MCF 10A (cell line): ENCODE data around the gene CAMTA1. TPM values are rescaled to one million over a fixed set of nuclear protein-coding genes. Genes with fewer than 3 reads are reported as not detected.

Experiments used
- BruUV-seq: library from RNA; stranded (reverse); fragments of 400-500 nt; replicated peaks from 2 replicates; lab custom pipeline; 2021; lab: Mats Ljungman, UMichigan
- CTCF ChIA-PET: fragments of 300-600 bp; sonication (Branson Sonifier 250); formaldehyde crosslinking; extraction: SDS; loops from one replicate; lab custom pipeline; 2021; ENCODE audit warnings: antibody characterized with exemption, inconsistent platforms; lab: Yijun Ruan, JAX
- POLR2A ChIA-PET: fragments of 300-600, 350-650 bp; sonication (Branson Sonifier 250); formaldehyde crosslinking; extraction: SDS; loops from one replicate; lab custom pipeline; 2020; ENCODE audit warnings: antibody characterized with exemption, inconsistent platforms; lab: Yijun Ruan, JAX
- DNase-seq: peaks from one replicate; pipeline ENCODE4 v3.0.0-alpha.2; 2018; ENCODE audit not compliant: unreplicated experiment
- H3K27ac Mint-ChIP-seq: one replicate; pipeline ENCODE4 v1.8.0; 2022; ENCODE audit warnings: mild to moderate bottlenecking, low read depth, mixed read lengths; ENCODE audit not compliant: unreplicated experiment
- H3K27me3 Mint-ChIP-seq: one replicate; pipeline ENCODE4 v1.8.0; 2022; ENCODE audit warnings: mixed read lengths; ENCODE audit not compliant: insufficient read depth, unreplicated experiment
- H3K36me3 Mint-ChIP-seq: one replicate; pipeline ENCODE4 v1.8.0; 2022; ENCODE audit warnings: mild to moderate bottlenecking, moderate library complexity, mixed read lengths; ENCODE audit not compliant: insufficient read depth, unreplicated experiment
- H3K4me1 Mint-ChIP-seq: one replicate; pipeline ENCODE4 v1.8.0; 2022; ENCODE audit warnings: mixed read lengths; ENCODE audit not compliant: insufficient read depth, unreplicated experiment
- H3K4me3 Mint-ChIP-seq: one replicate; pipeline ENCODE4 v1.8.0; 2022; ENCODE audit warnings: mild to moderate bottlenecking, moderate library complexity, mixed read lengths; ENCODE audit not compliant: unreplicated experiment
- H3K9me3 Mint-ChIP-seq: one replicate; pipeline ENCODE4 v1.8.0; 2022; ENCODE audit warnings: mixed read lengths; ENCODE audit not compliant: unreplicated experiment
- CTCF ChIP-seq: fragments of 200-600 bp; IDR thresholded peaks from one replicate; pipeline ENCODE4 v1.8.0; 2022; ENCODE audit warnings: antibody characterized with exemption, mild to moderate bottlenecking; ENCODE audit not compliant: unreplicated experiment
- intact Hi-C: fragments of 100-400 bp; cut with micrococcal nuclease; formaldehyde crosslinking; loops from 2 replicates; pipeline ENCODE4 v1.14.1; 2022
- total RNA-seq: library from RNA; stranded (reverse); gene quantifications from 2 replicates; pipeline ENCODE4 v1.2.3, GENCODE V29; 2022

Gene CAMTA1
- total RNA-seq, 1 experiment from 2014 or later = 74.1 TPM

- H3K4me1 Mint-ChIP-seq = no peaks in the 10 kb centered on the region
- BruUV-seq = no TSS peak
These were observed 843.8 kb downstream of the CAMTA1 start for GRCh38 chr1:7629011-7629410.

GRCh38 chr1:7629465-7630195 is 844.4 kb downstream of the CAMTA1 start:
- no peak for TF ChIP-seq CTCF
- no peaks in the 10 kb centered on the region for H3K4me1 Mint-ChIP-seq
- H3K27ac Mint-ChIP-seq = no peak overlapping the region
- H3K9me3 Mint-ChIP-seq = no peaks in the 10 kb centered on the region
- ChIA-PET CTCF (interaction anchor here (0.8 to 1.1 kb wide), 2 partner anchors 18 to 123 kb away, joined by 3 read pairs; no protein-coding TSS in a partner anchor), POLR2A (no interaction called here)
- no TSS peak for BruUV-seq
- peaks cover 98% of the 10 kb centered on the region for H3K27me3 Mint-ChIP-seq
- no peaks in the 10 kb centered on the region for H3K36me3 Mint-ChIP-seq
- no peak for DNase-seq
- intact Hi-C loops = no loop called here
- no peak overlapping the region for H3K4me3 Mint-ChIP-seq

More at GRCh38 chr1:7629011-7629410, 843.8 kb downstream of the CAMTA1 start:
- Mint-ChIP-seq H3K27me3 (peaks cover 100% of the 10 kb centered on the region), H3K27ac (no peak overlapping the region), H3K9me3 (no peaks in the 10 kb centered on the region), H3K4me3 (no peak overlapping the region), H3K36me3 (no peaks in the 10 kb centered on the region)
- intact Hi-C loops = no loop called here
- ChIA-PET CTCF (interaction anchor here (0.8 to 1.1 kb wide), 2 partner anchors 19 to 123 kb away, joined by 3 read pairs; no protein-coding TSS in a partner anchor), POLR2A (no interaction called here)
- DNase-seq = no peak
- TF ChIP-seq CTCF = no peak

- ChIA-PET POLR2A (no interaction called here), CTCF (no interaction called here)
- intact Hi-C loops = no loop called here
- Mint-ChIP-seq H3K36me3 (no peaks in the 10 kb centered on the region), H3K27me3 (peaks cover 90% of the 10 kb centered on the region), H3K4me1 (no peaks in the 10 kb centered on the region), H3K9me3 (no peaks in the 10 kb centered on the region), H3K4me3 (no peak overlapping the region), H3K27ac (no peak overlapping the region)
- BruUV-seq = no TSS peak
- DNase-seq = no peak
- no peak for TF ChIP-seq CTCF
These were observed 845.1 kb downstream of the CAMTA1 start for GRCh38 chr1:7630378-7630777.

- CTCF ChIA-PET = no interaction called here
These were observed 846.9 kb downstream of the CAMTA1 start for GRCh38 chr1:7632176-7632575.

More at GRCh38 chr1:7632176-7632575, 846.9 kb downstream of the CAMTA1 start:
- no peaks in the 10 kb centered on the region for H3K36me3 Mint-ChIP-seq
- BruUV-seq = no TSS peak
- peaks cover 72% of the 10 kb centered on the region for H3K27me3 Mint-ChIP-seq
- H3K4me3 Mint-ChIP-seq = no peak overlapping the region
- no peaks in the 10 kb centered on the region for H3K4me1 Mint-ChIP-seq
- H3K9me3 Mint-ChIP-seq = no peaks in the 10 kb centered on the region
- no peak overlapping the region for H3K27ac Mint-ChIP-seq
- DNase-seq = no peak
- no peak for TF ChIP-seq CTCF
- POLR2A ChIA-PET = no interaction called here
- intact Hi-C loops = no loop called here
